AG08396 (cell line): ENCODE measurements around the gene ELF1.
"Not testable (repeated sequence)": the region's sequence is repeated elsewhere in the genome, so short reads cannot be mapped to it uniquely, and the experiment has no call there.

ENCODE experiments used
- DNase-seq: peaks from one replicate; pipeline ENCODE4 v3.0.0; 2012; ENCODE audit warnings: low spot score, mixed read lengths

ELF1 gene

DNA sequence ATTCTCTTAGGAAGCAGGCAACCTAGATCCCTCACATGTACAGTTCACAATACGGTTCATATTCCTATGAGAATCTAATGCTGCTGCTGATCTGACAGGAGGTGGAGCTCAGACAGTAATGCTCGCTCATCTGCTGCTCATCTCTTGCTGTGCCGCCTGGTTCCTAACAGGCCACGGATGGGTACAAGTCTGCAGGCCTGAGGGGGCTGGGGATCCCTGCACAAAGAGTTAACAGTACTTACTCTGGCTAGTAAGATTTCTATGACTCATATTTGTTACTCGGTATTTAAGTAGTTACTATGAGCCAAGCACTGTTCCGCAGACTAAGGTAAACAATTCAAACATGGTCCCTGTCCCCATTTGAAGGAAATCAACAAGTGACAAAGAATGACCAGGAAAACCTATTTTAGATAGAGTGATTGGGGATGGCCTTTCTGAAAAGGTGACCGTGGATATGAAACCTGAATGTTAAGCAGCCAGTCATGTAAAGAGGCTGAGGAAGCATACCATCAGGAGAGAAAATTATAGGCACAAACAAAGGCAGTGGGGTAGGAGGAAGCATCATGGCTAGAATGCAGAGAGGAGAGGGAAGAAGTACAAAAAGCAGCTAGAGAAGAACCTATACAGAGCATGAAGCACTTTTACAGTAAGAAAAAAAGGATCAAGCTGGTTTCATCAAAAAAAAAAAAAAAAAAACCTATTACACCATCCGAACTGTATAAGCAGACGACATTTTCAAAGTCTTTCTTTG is 21.6 kb upstream of the ELF1 start:
- DNase-seq = no peak

DNA sequence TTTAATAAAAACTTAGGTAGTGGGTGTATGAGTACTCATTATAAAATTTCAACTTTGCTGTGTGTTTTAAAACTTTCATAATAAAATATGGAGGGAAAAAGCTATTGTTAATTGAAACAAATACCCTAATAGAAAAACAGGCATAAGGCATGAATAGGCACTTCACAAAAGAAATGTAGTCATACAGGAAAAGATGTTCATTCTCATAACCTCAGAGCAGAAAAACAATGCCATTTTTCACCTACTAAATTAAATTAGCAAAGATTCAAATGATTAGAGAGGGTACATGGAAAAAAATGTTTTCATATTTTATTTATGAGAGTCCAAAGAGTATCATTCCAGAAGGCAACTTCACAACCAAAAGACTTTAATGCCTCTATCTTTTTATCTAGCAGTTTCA is 20.6 kb upstream of the ELF1 start:
- DNase-seq = no peak

DNA sequence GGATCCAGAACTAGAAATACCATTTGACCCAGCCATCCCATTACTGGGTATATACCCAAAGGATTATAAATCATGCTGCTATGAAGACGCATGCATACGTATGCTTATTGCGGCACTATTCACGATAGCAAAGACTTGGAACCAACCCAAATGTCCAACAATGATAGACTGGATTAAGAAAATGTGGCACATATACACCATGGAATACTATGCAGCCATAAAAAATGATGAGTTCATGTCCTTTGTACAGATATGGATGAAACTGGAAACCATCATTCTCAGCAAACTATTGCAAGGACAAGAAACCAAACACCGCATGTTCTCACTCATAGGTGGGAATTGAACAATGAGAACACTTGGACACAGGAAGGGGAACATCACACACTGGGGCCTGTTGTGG is 17.4 kb upstream of the ELF1 start:
- not testable (repeated sequence) for DNase-seq

DNA sequence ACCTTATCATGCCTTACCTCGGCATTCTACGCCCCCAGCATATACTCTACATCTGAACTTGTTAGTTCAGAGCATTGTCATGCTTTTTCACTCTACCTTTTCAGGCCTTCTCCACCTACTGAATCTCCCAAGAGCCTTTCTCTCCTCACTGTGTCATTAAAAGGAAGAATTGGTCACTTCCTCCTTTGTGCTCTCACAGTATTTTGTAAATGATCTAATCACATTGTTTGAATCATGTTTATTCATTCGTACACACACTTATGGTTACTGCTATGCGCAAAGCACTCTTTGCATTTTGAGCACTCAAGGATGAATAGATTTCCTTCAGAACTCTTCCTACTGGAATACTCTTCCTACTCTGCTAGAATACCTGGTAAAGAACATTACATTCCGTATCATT is 15.8 kb upstream of the ELF1 start:
- DNase-seq = no peak

DNA sequence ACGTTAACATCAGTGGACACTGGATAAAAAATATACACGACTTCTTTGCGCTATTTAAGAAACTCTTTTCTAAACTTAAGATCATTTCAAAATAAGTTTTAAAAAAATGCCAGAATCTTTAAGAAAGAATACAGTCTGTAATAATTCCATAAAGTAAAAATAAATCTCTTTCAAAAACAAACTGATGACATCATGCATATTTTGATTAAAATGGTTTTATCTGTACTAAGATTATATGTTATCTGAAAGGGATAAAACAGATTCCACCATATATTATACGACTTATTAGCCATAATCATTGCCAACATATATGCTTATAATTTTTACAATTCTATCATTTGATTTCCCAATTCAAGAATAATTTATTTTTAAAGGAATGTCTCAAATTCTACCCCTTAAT is 15.3 kb upstream of the ELF1 start:
- no peak for DNase-seq

DNA sequence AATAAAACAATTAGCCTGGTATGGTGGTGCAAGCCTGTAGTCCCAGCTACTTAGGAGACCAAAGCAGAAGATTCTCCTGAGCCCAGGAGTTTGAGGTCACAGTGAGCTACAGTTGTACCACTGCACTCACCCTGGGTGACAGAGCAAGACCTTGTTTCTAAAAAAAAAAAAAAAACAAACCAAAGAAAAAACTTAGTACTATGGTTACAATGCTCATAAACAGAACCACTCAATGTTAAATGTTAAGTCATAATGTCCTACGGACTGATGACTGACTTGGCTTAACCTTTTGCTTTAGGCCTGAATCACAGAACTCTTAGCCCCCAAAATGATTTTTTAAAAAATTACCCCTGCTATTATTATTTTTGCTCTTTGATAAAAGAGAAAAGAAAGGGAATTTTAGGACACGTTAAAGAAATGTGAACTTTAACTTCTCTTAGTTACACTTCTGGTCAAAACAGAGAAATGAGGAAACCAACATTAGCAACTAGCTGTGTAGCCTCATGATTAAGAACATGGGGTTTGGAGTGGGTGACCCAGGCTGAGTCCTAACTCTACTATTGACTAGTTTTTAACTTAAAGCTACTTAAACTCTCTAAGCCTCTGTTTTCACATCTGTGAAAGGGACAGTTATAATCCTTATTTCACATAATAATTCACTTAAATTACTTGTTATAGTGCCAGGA is 13.7 kb upstream of the ELF1 start:
- no peak for DNase-seq

DNA sequence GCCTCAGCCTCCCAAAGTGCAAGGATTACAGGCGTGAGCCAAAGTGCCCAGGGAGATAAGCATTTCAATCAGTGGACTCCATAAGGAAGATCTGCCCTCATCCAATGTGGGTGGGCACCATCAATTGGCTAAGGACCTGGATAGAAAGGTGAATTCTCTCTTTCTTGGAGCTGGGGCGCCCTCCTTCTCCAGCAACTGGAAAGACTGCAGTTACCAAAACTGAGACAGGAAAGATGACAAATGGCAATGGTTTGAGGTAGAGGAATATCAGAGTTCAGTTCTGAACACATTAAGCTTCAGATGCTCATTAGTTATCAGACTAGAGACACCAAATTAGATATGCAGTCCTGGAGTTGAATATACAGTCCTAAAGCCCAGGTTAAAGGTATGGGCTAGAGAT is 10.5 kb upstream of the ELF1 start:
- no peak for DNase-seq

DNA sequence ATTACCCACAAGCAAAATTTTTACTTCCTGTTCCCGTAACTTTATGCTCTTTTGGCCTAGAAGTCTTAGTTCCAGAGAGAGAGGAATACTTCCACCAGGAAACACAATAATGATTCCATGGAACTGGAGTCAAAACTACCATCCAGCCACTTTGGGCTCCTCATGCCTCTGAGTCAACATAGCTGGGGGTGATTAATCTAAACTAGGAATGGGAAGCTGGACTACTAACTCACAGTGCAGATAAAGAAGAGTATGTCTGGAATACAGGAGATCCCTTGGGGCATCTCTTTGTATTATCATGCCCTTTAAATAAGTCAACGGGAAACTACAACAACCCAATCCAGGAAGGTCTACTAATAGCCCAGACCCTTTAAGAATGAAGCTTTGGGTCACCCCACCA is 8.9 kb upstream of the ELF1 start:
- DNase-seq = no peak

DNA sequence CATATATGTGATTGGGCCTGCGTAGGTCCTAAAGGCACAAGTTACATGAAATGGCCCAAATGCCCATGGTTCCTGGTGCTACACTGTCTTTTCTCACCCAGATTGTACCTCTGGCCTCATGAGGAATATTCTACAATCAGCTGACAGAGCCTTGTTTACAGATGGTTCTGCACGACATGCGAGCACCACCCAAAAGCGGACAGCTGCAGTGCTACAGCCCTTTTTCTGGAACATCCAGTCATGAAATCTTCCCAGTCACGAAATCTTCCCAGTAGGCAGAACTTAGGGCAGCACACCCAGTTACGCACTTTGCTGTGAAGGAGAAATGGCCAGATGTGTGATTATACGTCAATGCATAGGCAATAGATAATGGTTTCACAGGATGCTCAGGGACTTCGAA is 7.7 kb upstream of the ELF1 start:
- no peak for DNase-seq

DNA sequence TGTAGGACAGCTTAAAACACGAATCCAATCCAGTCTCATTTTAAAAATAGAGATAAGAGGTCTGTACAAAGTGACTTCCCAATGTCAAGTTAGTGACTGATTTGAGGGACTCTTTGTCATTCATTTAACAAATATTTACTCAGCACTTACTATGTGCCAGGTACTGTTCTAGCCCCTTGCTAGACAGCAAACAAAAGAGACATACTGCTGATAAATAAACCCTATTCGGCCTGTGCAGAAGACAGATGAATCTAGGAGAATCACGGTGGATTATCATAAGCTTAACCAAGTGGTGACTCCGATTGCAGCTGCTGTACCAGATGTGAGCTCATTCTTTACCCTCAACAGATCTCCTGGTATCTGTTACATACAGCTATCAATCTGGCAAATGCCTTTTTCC is 6.4 kb upstream of the ELF1 start:
- DNase-seq = no peak

DNA sequence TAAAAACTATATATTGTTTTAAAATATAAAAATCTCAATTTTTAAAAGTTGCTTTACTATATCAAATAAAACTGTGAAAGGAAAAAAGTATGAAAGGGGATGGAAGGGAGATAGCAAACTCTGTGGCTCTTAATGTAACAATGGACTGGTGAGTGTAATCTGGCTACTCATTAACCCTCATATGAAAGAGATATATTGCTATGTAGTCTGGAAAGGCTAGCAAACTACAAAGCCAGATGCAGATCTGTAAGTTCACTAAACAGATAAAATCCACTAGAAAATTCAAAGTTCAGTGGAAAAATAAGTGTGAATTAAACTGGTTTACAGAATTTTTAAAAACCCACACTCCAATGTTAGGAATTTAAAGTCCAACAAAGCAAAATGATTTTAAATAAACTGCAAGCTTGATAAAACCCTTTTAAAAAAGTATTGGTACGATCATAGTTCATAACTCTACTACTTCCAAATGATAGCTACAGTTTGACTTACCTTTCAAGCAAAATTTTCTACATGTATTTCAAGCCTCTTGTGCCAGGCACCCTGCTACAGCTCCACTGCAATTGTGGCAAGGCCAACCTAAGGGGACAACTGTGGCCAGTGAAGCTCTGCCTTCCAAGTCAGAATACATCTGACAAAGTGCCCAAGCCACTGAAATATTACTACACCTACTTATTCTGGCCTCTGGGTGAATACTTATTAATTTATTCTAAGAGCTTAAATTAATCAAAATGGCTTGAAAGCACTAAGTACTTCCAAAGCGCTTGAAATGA is 647 bp upstream of the ELF1 start:
- no peak for DNase-seq

DNA sequence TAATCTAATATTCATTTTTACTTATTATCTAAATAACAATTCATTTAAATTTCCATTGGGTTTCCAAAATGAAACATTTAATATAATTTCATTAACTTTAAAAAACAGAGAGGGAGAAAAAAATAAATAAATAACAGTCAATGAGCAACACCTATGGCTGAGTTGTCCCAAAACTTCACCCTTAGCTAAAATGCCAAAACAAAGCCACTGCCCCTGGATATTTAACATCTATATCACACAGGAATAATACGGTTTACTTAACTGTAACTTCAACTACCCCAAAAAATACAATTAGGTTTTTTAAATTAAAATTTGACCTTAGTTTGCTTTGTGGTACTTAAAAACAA is 541 bp downstream of the ELF1 start:
- DNase-seq = no peak

DNA sequence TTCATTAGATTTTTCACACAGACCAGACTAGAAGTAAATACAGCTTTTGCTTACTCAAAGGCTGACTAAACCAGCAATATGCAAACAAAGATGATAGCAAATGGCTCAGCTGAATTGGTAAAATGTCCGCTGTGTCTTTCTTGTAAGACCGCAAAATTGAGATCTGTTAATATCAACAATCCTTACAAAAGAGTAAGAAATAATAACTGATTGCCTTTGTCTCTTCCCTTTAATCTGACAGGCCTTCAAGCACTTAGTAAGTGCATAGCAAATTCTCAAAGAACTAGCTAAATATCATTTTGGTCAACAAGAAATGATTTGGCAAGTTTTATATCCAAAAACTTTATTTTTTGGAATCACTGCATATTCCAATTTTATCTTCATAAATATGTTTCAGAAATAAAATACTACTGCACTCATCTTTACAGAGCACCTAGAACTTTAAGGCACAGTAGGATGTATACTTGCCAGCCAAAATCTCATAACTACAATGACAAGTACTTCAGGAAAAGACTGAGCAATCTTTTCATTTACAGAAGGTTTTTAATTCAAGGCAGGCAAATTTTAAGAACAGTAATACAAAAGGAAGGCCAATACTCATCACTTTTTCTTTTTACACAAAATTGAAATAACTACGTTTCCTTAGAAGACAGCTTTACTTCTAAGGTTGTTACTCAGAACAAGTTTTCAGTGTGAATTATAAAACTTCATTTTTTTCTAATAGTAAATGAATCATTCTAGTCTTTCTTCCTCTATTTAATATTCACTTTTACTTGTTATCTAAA is 1.1 kb downstream of the ELF1 start:
- DNase-seq = no peak

DNA sequence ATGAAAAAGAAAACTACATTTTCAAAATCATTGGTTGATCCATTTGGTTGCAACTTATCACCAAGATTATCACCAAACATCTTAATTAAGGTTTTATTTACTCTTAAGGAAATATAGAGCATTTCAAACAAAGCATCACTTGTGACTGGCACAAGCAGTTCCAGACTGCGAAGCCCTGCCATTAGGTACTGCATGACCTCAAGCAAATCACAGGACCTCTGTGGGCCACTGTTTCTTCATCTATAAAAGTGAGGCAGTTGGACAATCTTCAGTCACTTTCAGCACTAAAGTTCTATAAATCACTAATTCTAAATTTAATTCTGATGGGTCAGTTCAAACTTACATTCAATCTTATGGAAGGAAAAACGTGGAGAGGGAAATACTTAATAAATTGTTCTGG is 2.0 kb downstream of the ELF1 start:
- no peak for DNase-seq

DNA sequence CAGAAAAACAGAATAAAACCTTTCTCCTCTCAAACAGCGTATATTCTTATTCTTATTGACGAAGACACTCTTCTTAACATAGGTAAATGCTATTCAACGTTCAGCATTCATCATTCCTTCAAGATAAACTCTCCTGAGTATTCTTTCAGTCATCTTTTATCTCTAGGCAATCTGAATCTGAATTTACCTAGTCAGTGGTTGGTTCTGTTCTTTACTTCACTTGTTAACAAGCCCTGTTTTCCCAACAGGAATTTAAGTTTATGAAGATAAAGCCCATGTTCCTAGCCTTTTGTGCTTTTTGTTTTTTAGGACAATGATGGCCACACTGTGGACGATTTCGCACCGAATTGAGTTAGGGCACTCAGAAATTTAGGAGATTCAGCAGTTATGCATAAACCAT is 3.2 kb downstream of the ELF1 start:
- DNase-seq = no peak

DNA sequence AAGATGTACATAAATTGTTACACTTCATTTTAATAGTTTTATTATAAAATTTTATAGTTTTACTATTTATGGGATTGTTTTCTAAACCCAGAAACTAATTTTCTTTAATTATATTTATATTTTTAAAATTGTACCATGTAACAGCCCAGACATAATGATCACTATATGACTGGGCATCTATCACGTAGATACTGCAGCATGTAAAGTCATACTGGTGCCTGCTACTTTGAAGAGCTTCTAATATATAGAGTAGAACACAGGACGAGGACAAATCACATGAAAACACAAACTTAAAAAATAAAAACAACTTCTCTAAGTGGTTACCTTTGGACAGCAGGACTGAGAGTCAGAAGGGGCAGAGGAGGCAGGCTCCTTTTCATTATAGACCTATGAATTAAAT is 5.3 kb downstream of the ELF1 start:
- DNase-seq = no peak

DNA sequence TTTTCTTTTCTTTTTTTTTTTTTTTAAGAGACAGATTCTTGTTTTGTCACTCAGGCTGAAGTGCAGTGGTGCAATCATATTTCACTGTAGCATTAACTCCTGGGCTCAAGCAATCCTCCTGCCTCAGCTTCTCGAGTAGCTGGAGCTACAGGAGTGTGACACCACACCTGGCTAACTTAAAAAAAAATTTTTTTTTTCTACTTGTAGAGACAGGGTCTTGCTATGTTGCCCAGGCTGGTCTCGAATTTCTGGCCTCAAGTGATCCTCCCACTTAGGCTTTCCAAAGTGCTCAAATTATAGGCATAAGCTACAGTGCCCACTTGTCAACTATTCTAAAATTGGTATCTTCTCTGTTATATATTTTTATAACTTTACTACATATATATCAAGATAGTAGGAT is 6.6 kb downstream of the ELF1 start:
- DNase-seq = no peak

DNA sequence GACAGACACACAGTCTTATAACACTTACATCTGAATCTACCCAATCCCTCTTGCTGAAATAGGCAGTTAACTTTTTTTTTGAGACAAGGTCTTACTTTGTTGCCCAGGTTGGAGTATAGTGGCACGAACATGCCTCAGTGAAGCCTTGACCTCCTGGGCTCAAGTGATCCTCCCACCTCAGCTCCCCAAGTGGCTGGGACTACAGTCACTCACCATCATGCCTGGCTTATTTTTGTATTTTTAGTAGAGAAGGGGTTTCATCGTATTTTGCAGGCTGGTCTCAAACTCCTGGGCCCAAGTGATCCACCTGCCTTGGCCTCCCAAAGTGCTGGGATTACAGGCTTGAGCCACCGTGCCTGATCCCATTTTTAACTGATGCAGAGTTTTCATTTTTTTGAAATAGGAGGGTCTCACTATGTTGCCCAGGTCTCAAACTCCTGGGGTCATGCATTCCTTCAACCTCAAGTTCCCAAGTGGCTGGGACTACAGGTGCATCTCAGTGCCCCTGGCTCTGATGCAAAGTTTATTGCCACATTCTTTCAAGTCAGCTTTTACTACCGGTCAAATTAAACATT is 7.6 kb downstream of the ELF1 start:
- no peak for DNase-seq

DNA sequence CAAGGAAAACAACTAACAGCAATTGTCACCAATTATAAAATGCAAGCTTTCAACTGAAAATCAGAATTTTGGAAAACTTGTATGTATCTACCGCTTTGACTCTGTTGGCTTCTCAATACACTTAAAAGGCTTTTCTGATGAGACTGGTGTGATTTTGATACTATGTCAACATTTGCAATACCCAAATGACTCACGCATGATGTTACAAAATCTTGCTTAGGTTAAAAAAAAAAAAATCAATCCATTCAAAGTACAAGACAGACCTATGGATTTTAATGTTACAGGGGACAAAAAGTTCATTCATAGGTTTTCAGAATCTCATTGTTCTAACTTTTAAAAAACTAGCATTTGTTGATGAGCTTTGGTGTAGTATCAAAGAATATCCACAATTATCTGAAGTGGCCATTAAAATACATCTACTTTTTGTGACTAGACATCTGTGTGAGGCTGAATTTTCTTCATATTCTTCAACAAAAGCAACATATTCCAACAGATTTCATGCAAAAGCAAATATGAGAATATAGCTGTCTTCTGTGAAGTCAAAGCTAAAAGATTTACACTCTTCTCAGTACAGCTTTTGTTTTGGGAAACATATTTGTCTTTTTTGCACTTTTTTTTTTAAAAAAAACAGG is 10.7 kb downstream of the ELF1 start:
- peak; percentile 24 for DNase-seq

DNA sequence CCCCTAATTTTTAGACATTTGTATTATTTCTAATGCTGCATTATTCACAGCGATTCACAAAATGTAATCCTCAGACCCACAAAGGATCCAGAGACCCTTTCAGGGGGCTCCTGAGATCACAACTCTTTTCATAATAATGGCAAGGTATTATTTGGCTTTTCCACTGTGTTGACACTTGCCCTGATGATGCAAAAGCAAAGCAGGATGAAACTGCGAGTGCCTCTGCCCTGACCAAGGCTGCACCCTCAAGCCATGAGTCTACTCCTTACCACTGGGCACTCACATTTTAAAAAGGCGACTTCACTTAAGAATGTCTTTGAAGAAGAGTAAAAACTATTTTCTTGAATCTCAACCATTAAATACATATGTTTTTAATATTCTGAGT is 11.4 kb downstream of the ELF1 start:
- no peak for DNase-seq

DNA sequence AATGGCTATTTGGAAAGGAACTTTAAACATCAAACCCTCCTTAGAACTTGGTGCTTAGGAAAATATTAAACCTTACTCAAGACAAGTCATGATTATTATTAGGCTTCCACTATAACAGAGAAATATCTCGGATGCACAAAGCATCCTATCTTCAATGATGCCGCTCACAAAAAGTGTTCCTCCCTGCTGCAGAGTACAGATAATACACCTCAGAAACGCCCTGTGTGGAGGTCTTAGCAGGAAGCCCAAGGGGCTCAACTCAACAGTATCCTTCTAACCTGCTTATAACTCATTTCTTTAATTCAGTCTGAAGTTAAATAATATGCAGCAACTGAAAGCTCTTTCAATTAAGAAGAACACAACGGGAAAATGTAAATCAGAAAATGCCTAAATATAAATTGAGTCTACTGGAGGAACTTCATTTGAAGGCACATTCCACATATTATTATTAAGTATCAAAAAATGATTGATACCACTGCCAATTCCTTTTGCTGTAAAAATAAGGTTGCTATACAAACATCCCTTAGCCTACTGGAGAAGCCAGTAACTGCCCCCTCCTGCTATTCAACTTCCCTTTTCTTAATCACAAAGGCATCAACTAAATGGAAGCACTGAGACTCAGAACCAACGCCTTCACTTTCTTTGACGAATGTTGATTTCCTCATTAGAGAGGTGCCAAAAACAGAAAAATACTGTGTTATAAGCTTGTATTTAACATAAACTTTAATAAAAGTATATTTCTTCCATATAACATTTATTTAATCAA is 12.0 kb downstream of the ELF1 start:
- DNase-seq = no peak
